ENCODE measurements around the gene UNK. TPM values are rescaled to one million over a fixed set of nuclear protein-coding genes. Genes with fewer than 3 reads are reported as not detected.

Gene UNK
- total RNA-seq, 2 donors from 2014 or later: 18.4 to 59.7 TPM

GRCh38 chr17:75846692-75847613, 62.3 kb downstream of the UNK start:
- peak; percentile 84 to 92 (median 92) for DNase-seq
- WGBS, 2 donors: 37 to 41% methylated on average over 14 to 31 of the region's 34 CpGs
- intact Hi-C loops (cut with DNase I): no loop called here
- Histone ChIP-seq H3K4me3 (no peak overlapping the region), H3K27ac (peak overlapping the region; percentile 86 to 97 (median 94)), H3K36me3 (replicated peaks in 1 of 2; ENCODE audit: insufficient read depth in 1 of 2, low read depth in 2 of 2) (peaks cover 0 to 17% of the 10 kb centered on the region in 2 donors), H3K27me3 (no peaks in the 10 kb centered on the region), H3K9me3 (no peaks in the 10 kb centered on the region), H3K4me1 (peaks cover 73% of the 10 kb centered on the region)
- ATAC-seq: peak; percentile 34
- peak in 1 of 7 experiments; percentile 4 for TF ChIP-seq CTCF (IDR thresholded peaks at IDR 0.05)
- peak; percentile 68 to 89 (median 82) for TF ChIP-seq POLR2A (IDR thresholded peaks at IDR 0.05)

- DNase-seq (peak; percentile 47 to 60 (median 58)), ATAC-seq (no peak)
- TF ChIP-seq POLR2A (IDR thresholded peaks at IDR 0.05) (no peak), CTCF (IDR thresholded peaks at IDR 0.05) (no peak)
- Histone ChIP-seq H3K27ac (peak overlapping the region; percentile 86 to 97 (median 94)), H3K9me3 (no peaks in the 10 kb centered on the region), H3K4me3 (no peak overlapping the region), H3K27me3 (no peaks in the 10 kb centered on the region), H3K4me1 (peaks cover 78% of the 10 kb centered on the region), H3K36me3 (replicated peaks in 1 of 2; ENCODE audit: insufficient read depth in 1 of 2, low read depth in 2 of 2) (peaks cover 0 to 17% of the 10 kb centered on the region in 2 donors)
- intact Hi-C loops (cut with DNase I): no loop called here
- 63 to 68% methylated on average over 25 of the region's 25 CpGs for WGBS, 2 donors
These were observed 63.3 kb downstream of the UNK start for GRCh38 chr17:75847614-75848522.

GRCh38 chr17:75848523-75849278, 64.1 kb downstream of the UNK start:
- TF ChIP-seq POLR2A (IDR thresholded peaks at IDR 0.05) (peak in 2 of 3 donors; percentile 5 to 30), CTCF (IDR thresholded peaks at IDR 0.05) (peak; percentile 23 to 81 (median 70))
- Histone ChIP-seq H3K36me3 (replicated peaks in 1 of 2; ENCODE audit: insufficient read depth in 1 of 2, low read depth in 2 of 2) (peaks cover 0 to 17% of the 10 kb centered on the region in 2 donors), H3K4me1 (peaks cover 84% of the 10 kb centered on the region), H3K27me3 (no peaks in the 10 kb centered on the region), H3K4me3 (no peak overlapping the region), H3K9me3 (no peaks in the 10 kb centered on the region), H3K27ac (peak overlapping the region; percentile 86 to 97 (median 94))
- intact Hi-C loops (cut with DNase I): no loop called here
- ATAC-seq (peak; percentile 13), DNase-seq (peak; percentile 82 to 90 (median 85))
- 10 to 25% methylated on average over 13 to 16 of the region's 16 CpGs for WGBS, 2 donors

- peak overlapping the region; percentile 86 to 97 (median 94) for H3K27ac ChIP-seq
- H3K27me3 ChIP-seq: no peaks in the 10 kb centered on the region
- no peaks in the 10 kb centered on the region for H3K9me3 ChIP-seq
- ATAC-seq (no peak), DNase-seq (no peak)
- H3K4me3 ChIP-seq: no peak overlapping the region
- intact Hi-C loops (cut with DNase I): no loop called here
- H3K4me1 ChIP-seq: peaks cover 84% of the 10 kb centered on the region
- peaks cover 0 to 17% of the 10 kb centered on the region in 2 donors for H3K36me3 ChIP-seq (replicated peaks in 1 of 2; ENCODE audit: insufficient read depth in 1 of 2, low read depth in 2 of 2)
- WGBS, 2 donors: 66% methylated on average over 9 to 11 of the region's 11 CpGs
- TF ChIP-seq POLR2A (IDR thresholded peaks at IDR 0.05) (no peak), CTCF (IDR thresholded peaks at IDR 0.05) (no peak)
These were observed 64.7 kb downstream of the UNK start for GRCh38 chr17:75849279-75849646.
